ENCODE measurements around the gene TMEM229A. TPM values are rescaled to one million over a fixed set of nuclear protein-coding genes. Genes with fewer than 3 reads are reported as not detected.

Gene TMEM229A
- total RNA-seq, 1 experiment from 2014 or later, result 0.50 TPM

- intact Hi-C loops (cut with micrococcal nuclease; ENCODE audit: unreplicated experiment), result no loop called here
- Mint-ChIP-seq H3K9me3 (ENCODE audit: unreplicated experiment) (no peaks in the 10 kb centered on the region), H3K27me3 (ENCODE audit: insufficient read depth, unreplicated experiment) (peaks cover 22% of the 10 kb centered on the region), H3K36me3 (ENCODE audit: insufficient read depth, unreplicated experiment) (no peaks in the 10 kb centered on the region), H3K4me3 (ENCODE audit: unreplicated experiment) (peak overlapping the region; percentile 77), H3K27ac (ENCODE audit: unreplicated experiment) (no peak overlapping the region), H3K4me1 (ENCODE audit: low read depth, unreplicated experiment) (peaks cover 8% of the 10 kb centered on the region)
- DNase-seq, result no peak
- CTCF ChIA-PET, result no interaction called here
- TF ChIP-seq, protein P1, sequence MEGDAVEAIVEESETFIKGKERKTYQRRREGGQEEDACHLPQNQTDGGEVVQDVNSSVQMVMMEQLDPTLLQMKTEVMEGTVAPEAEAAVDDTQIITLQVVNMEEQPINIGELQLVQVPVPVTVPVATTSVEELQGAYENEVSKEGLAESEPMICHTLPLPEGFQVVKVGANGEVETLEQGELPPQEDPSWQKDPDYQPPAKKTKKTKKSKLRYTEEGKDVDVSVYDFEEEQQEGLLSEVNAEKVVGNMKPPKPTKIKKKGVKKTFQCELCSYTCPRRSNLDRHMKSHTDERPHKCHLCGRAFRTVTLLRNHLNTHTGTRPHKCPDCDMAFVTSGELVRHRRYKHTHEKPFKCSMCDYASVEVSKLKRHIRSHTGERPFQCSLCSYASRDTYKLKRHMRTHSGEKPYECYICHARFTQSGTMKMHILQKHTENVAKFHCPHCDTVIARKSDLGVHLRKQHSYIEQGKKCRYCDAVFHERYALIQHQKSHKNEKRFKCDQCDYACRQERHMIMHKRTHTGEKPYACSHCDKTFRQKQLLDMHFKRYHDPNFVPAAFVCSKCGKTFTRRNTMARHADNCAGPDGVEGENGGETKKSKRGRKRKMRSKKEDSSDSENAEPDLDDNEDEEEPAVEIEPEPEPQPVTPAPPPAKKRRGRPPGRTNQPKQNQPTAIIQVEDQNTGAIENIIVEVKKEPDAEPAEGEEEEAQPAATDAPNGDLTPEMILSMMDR (IDR thresholded peaks at IDR 0.05; ENCODE audit: insufficient read depth in 1 of 2, low read depth in 1 of 2, low read length in 1 of 2, severe bottlenecking in 1 of 2, unreplicated experiment in 1 of 2), result no peak
- Histone ChIP-seq H3K4me1 (peaks cover 26% of the 10 kb centered on the region), H3K4me3 (ENCODE audit: low read depth, low read length) (no peak overlapping the region), H3K27me3 (replicated peaks; ENCODE audit: control insufficient read depth, insufficient read depth, low read length) (no peaks in the 10 kb centered on the region; the same call in 1 of the 2 replicates), H3K36me3 (ENCODE audit: control insufficient read depth, insufficient read depth, low read length) (no peaks in the 10 kb centered on the region), H3K9me3 (no peaks in the 10 kb centered on the region; the same call in 1 of the 2 replicates)
- POLR2A ChIA-PET, result interaction anchor here (0.7 kb wide), 1 partner anchor 29 kb away, joined by 3 read pairs; no protein-coding TSS in a partner anchor
- BruUV-seq (replicated peaks), result no TSS peak
Observed at GRCh38 chr7:124034754-124035100, 1.9 kb upstream of the TMEM229A start.

GRCh38 chr7:124033807-124034753 lies 1.2 kb upstream of the TMEM229A start:
- H3K36me3 ChIP-seq (ENCODE audit: control insufficient read depth, insufficient read depth, low read length), result no peaks in the 10 kb centered on the region
- no peaks in the 10 kb centered on the region; the same call in 1 of the 2 replicates for H3K27me3 ChIP-seq (replicated peaks; ENCODE audit: control insufficient read depth, insufficient read depth, low read length)
- H3K9me3 Mint-ChIP-seq (ENCODE audit: unreplicated experiment), result no peaks in the 10 kb centered on the region
- DNase-seq, result no peak
- TF ChIP-seq, protein P1 (IDR thresholded peaks at IDR 0.05; ENCODE audit: insufficient read depth in 1 of 2, low read depth in 1 of 2, low read length in 1 of 2, severe bottlenecking in 1 of 2, unreplicated experiment in 1 of 2), result no peak
- H3K4me3 ChIP-seq (ENCODE audit: low read depth, low read length), result no peak overlapping the region
- H3K4me1 ChIP-seq, result peaks cover 32% of the 10 kb centered on the region
- H3K27me3 Mint-ChIP-seq (ENCODE audit: insufficient read depth, unreplicated experiment), result peaks cover 22% of the 10 kb centered on the region
- BruUV-seq (replicated peaks), result no TSS peak
- no peaks in the 10 kb centered on the region; the same call in 1 of the 2 replicates for H3K9me3 ChIP-seq
- ChIA-PET POLR2A (interaction anchor here (0.7 kb wide), 1 partner anchor 30 kb away, joined by 3 read pairs; no protein-coding TSS in a partner anchor), CTCF (no interaction called here)
- H3K36me3 Mint-ChIP-seq (ENCODE audit: insufficient read depth, unreplicated experiment), result no peaks in the 10 kb centered on the region
- peak overlapping the region; percentile 77 for H3K4me3 Mint-ChIP-seq (ENCODE audit: unreplicated experiment)
- peaks cover 8% of the 10 kb centered on the region for H3K4me1 Mint-ChIP-seq (ENCODE audit: low read depth, unreplicated experiment)
- no peak overlapping the region for H3K27ac Mint-ChIP-seq (ENCODE audit: unreplicated experiment)
- intact Hi-C loops (cut with micrococcal nuclease; ENCODE audit: unreplicated experiment), result no loop called here

DNA sequence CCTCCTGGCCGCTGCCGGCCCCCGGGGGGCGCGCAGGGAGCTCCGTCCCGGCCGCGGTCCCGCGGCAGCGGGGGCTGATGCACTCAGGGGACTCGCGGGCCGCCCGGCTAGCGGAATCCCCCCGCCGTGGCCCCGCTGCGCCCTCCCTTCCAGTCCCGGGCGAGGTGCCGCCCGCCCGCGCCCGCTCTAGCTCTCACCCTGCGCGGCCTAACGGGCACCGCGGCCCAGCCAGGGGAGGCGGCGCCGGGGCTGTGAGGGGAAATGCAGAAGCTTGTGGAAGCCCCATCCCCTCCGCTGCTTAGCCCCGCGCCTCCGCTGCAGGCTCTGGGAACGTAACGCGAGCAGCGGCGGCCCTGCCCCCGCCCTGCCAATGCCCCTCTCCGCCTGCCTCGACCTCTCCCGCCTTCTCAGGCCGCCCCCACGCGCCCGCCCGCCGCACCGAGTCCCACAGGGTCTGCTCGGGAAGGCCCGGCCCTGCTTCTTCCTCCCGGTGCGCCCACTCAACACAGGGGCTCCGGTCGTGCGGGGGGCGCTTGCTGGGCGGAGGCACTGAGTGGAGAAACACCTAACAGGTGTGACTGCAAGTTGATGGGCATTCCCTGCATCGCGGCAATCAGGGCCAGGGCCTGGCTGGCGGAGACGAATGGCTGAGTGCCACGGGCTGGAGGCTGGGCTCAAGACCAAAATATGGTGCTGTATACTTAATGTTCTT lies 384 bp upstream of the TMEM229A start:
- peaks cover 22% of the 10 kb centered on the region for H3K27me3 Mint-ChIP-seq (ENCODE audit: insufficient read depth, unreplicated experiment)
- no peak for DNase-seq
- H3K36me3 ChIP-seq (ENCODE audit: control insufficient read depth, insufficient read depth, low read length), result no peaks in the 10 kb centered on the region
- no peaks in the 10 kb centered on the region for H3K36me3 Mint-ChIP-seq (ENCODE audit: insufficient read depth, unreplicated experiment)
- peak overlapping the region; percentile 49 for H3K4me3 ChIP-seq (ENCODE audit: low read depth, low read length)
- no peak overlapping the region for H3K27ac Mint-ChIP-seq (ENCODE audit: unreplicated experiment)
- H3K9me3 ChIP-seq, result no peaks in the 10 kb centered on the region; the same call in 1 of the 2 replicates
- H3K27me3 ChIP-seq (replicated peaks; ENCODE audit: control insufficient read depth, insufficient read depth, low read length), result no peaks in the 10 kb centered on the region; the same call in 1 of the 2 replicates
- peak overlapping the region; percentile 77 for H3K4me3 Mint-ChIP-seq (ENCODE audit: unreplicated experiment)
- no TSS peak for BruUV-seq (replicated peaks)
- H3K4me1 ChIP-seq, result peaks cover 28% of the 10 kb centered on the region
- H3K4me1 Mint-ChIP-seq (ENCODE audit: low read depth, unreplicated experiment), result peaks cover 8% of the 10 kb centered on the region
- TF ChIP-seq, protein P1 (IDR thresholded peaks at IDR 0.05; ENCODE audit: insufficient read depth in 1 of 2, low read depth in 1 of 2, low read length in 1 of 2, severe bottlenecking in 1 of 2, unreplicated experiment in 1 of 2), result no peak
- POLR2A ChIA-PET, result no interaction called here
- CTCF ChIA-PET, result interaction anchor here (0.5 to 1.0 kb wide), 3 partner anchors 66 to 233 kb away, joined by 3 read pairs; no protein-coding TSS in a partner anchor
- intact Hi-C loops (cut with micrococcal nuclease; ENCODE audit: unreplicated experiment), result no loop called here
- no peaks in the 10 kb centered on the region for H3K9me3 Mint-ChIP-seq (ENCODE audit: unreplicated experiment)
